Epithelial cell of esophagus (primary cell): Measurements from ENCODE around the gene KLHDC7A.

ENCODE experiments used
- DNase-seq: peaks from one replicate; pipeline ENCODE4 v3.0.0; 2010; ENCODE audit warnings: low read depth
- H3K4me3 ChIP-seq: 2 replicates; pipeline ENCODE4 v1.5.1; 2011; ENCODE audit warnings: mild to moderate bottlenecking, low read length, control low read depth
- TF ChIP-seq, protein P1 (sequence below): IDR thresholded peaks from 2 replicates; pipeline ENCODE4 v1.5.1; 2011; ENCODE audit warnings: low read depth, mild to moderate bottlenecking, low read length, control low read depth, inconsistent platforms; ENCODE audit not compliant: insufficient read depth; ENCODE audit errors: missing control alignments

The KLHDC7A gene

DNA sequence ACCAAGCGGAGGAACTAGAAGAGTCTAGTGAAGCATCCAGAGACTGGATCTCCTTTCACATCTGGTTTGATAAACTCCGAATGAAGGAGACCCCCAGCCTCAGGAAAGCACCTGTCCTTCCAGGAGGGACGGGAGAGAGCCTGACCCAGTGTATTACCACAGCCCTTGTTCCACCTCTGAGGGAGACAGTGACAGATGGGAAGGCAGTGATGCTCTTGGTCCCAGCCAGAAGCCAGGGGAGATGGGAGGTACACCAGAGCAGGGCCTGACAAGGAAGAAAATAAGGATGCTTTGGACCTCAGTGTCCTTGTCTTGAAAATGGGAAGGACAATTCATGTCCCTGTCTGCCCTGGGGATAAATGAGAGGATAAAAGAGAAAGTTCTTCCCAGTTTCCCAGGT, 3.5 kb downstream of the KLHDC7A start:
- TF ChIP-seq, protein P1, sequence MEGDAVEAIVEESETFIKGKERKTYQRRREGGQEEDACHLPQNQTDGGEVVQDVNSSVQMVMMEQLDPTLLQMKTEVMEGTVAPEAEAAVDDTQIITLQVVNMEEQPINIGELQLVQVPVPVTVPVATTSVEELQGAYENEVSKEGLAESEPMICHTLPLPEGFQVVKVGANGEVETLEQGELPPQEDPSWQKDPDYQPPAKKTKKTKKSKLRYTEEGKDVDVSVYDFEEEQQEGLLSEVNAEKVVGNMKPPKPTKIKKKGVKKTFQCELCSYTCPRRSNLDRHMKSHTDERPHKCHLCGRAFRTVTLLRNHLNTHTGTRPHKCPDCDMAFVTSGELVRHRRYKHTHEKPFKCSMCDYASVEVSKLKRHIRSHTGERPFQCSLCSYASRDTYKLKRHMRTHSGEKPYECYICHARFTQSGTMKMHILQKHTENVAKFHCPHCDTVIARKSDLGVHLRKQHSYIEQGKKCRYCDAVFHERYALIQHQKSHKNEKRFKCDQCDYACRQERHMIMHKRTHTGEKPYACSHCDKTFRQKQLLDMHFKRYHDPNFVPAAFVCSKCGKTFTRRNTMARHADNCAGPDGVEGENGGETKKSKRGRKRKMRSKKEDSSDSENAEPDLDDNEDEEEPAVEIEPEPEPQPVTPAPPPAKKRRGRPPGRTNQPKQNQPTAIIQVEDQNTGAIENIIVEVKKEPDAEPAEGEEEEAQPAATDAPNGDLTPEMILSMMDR, result no peak
- no peak for DNase-seq
- no peak overlapping the region for H3K4me3 ChIP-seq

DNA sequence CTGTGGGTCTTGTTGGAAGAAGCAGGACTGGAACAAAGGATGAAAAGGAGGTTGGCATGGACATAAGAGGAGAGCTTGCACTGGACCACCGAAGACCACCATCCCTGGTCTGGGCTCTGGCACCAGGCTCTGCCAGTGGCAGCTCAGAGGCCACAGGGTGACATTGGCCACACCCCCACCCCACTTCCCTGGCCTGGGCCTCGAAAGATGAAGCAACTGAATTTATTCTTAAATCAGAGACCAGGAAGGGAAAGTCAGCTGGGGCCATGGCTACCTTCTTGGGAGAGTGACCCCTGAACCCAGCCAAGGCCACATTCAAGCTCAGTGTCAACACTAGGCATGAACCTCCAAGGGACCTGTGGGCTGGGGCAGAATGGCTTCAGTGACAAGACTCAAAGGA, 4.0 kb downstream of the KLHDC7A start:
- TF ChIP-seq, protein P1, result no peak
- DNase-seq, result no peak
- H3K4me3 ChIP-seq, result no peak overlapping the region

DNA sequence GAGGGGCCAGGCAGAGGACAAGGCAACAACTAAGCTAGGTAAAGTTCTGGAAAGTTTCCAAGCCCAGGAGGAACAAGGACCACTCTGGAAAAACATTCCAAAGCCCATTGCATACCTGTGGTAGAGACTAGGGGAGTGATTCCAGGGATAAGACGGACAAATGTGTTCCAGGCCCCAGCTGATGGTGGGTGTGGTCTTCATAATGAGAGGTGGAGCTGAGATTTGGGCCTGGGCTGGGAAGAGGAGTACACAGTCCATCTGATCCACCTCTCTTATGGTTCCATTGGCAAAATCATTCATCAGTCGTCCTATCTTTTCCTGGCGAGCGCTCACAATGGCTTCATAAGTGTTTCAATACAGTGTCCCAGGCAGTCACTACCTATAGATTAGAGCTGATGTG, 4.5 kb downstream of the KLHDC7A start:
- DNase-seq, result no peak
- H3K4me3 ChIP-seq, result no peak overlapping the region

DNA sequence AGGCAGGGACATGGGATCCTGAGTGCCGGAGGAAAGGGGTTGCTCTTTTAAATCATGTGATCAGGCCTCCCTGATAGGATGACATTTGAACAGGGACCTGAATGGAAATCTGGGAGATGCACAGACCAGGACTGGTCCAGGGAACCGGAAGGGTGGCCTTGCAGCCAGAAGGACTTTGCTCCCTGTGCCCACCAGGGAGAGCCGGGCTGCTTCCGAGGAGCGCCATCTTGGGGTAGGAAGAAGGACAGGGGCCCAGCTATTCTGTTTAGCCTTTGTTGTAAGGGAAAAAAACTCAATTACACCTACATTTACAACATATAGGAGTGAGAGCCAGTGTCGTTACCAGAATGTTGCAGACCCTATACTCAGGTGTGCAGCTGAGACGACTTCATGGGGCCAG, 5.5 kb downstream of the KLHDC7A start:
- no peak for DNase-seq
- TF ChIP-seq, protein P1, result no peak
- no peak overlapping the region for H3K4me3 ChIP-seq

More for the DNA sequence above, 4.5 kb downstream of the KLHDC7A start:
- TF ChIP-seq, protein P1, result no peak

DNA sequence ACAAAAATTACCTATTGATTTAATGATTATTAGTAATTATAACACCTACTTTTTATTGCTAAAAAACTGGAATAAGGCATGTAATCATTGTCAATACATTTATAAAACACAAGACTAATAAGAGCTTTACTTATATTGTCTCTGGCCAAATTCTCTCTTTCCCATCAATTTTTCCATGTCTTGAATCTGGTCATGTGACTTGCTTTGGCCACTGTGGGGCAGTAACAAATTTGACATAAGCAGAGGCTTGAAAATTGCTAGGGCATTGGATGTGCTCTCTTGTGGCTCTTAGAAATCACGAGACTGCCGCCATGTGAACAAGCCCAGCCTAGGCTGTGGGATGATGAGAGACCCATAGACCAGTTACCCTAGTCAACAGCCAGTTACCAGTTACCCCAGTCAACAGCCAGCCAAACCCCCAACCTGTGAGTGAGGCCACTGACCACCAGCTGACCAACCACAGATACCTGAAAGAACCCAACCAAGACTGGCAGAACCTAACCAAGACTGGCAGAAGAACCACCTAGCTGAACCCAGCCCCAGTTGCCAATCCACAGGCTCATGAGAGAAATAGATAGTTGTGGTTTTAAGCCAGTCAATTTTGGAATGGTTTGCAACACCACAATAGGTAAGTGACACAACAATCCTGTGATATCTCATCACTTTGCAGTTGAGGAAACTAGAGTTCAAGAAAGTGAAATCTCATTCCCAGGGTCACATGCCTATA, 8.8 kb downstream of the KLHDC7A start:
- TF ChIP-seq, protein P1, result no peak
- DNase-seq, result no peak
- H3K4me3 ChIP-seq, result no peak overlapping the region

DNA sequence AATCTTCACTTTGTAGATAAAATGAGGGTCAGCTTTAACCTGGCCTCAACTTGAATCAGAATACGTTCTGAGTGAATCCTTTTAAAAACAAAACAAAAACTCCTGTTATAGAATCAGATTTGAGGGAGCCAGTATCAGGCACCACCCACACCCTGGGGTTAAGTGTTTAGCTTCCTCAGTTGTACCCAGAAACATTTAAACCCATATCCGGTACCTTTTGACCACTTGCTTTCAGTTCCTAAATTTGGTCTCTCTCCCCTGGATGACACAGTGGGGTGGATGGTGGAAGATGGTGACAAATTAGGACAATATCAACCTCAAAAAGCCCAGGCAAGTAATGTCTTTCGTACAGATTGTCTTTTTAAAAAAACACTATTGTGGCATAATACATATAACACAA, 10.4 kb downstream of the KLHDC7A start:
- H3K4me3 ChIP-seq, result no peak overlapping the region
- no peak for DNase-seq
- TF ChIP-seq, protein P1, result no peak

DNA sequence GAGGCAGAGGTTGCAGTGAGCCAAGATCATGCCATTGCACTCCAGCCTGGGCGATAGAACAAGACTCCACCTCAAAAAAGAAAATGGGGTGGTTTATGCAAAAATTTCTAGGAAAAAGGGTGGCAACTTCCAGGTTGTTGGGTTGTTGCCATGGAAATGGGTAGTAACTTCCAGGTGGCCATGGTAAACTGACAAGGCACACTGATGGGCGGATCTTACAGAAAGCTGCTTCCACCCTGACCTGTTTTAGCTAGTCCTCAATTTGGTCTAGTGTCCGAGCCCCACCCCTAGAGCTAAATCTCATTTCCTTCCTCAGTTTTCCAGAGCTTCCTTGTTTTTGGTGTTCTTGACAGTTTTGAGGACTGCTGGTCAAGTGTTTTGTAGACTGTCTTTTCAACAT, 13.6 kb downstream of the KLHDC7A start:
- TF ChIP-seq, protein P1, result no peak
- H3K4me3 ChIP-seq, result no peak overlapping the region
- no peak for DNase-seq
